SK-N-SH (cell line): ENCODE results near the gene RNF113B.

ENCODE experiments used
- CTCF ChIP-seq: fragments of 200-600 bp; sonication (generic); IDR thresholded peaks from 2 replicates; pipeline ENCODE4 v1.6.1; 2017; ENCODE audit warnings: antibody characterized with exemption, mild to moderate bottlenecking, moderate library complexity
- EP300 ChIP-seq, 2 experiments: IDR thresholded peaks; 2 replicates each; pipeline versions ENCODE4 v1.4.0 to v1.6.1; 2012; ENCODE audit warnings: borderline replicate concordance in 1 of 2, low read depth in 1 of 2, low read length in 1 of 2
- USF1 ChIP-seq: IDR thresholded peaks from 2 replicates; pipeline ENCODE4 v1.4.0; 2012; ENCODE audit warnings: low read depth, borderline replicate concordance
- TF ChIP-seq, protein P1 (sequence below): IDR thresholded peaks from 2 replicates; pipeline ENCODE4 v1.6.1; 2012; ENCODE audit warnings: mild to moderate bottlenecking, low read depth, low read length, moderate library complexity

DNA sequence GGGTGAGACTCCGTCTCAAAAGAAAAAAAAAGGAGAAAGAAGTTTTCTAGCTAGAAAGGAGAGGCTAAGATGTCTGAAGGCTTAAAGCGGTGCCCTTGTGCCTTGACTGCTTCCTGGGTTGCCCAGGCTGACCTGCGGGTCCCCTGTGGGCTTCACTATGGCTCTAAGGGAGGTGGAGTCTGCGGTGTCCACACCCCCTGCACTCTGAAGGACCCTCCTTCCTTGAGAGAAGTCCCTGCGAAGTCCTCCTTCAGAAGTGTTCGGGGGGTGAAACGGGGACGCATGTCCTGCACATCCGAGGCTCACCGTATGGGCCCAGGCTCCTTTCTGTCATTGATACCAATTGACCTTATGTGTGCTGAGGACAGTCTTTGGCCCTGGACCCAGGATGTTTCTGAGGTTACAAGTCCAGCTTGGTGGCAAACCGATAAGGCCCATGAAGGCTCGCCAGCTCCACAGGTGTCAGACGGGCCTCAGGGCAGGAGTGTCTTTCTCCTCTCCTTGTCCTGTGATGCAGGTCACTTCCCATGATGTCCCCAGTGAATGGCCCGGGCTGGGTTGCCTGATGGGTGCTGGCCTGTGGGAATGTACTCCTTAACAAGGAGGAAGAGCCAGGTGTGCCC lies 11.6 kb upstream of the RNF113B start:
- TF ChIP-seq CTCF (no peak), EP300 (IDR thresholded peaks at IDR 0.05; ENCODE audit: borderline replicate concordance in 1 of 2, low read depth in 1 of 2, low read length in 1 of 2) (no peak), USF1 (no peak)
- TF ChIP-seq, protein P1, sequence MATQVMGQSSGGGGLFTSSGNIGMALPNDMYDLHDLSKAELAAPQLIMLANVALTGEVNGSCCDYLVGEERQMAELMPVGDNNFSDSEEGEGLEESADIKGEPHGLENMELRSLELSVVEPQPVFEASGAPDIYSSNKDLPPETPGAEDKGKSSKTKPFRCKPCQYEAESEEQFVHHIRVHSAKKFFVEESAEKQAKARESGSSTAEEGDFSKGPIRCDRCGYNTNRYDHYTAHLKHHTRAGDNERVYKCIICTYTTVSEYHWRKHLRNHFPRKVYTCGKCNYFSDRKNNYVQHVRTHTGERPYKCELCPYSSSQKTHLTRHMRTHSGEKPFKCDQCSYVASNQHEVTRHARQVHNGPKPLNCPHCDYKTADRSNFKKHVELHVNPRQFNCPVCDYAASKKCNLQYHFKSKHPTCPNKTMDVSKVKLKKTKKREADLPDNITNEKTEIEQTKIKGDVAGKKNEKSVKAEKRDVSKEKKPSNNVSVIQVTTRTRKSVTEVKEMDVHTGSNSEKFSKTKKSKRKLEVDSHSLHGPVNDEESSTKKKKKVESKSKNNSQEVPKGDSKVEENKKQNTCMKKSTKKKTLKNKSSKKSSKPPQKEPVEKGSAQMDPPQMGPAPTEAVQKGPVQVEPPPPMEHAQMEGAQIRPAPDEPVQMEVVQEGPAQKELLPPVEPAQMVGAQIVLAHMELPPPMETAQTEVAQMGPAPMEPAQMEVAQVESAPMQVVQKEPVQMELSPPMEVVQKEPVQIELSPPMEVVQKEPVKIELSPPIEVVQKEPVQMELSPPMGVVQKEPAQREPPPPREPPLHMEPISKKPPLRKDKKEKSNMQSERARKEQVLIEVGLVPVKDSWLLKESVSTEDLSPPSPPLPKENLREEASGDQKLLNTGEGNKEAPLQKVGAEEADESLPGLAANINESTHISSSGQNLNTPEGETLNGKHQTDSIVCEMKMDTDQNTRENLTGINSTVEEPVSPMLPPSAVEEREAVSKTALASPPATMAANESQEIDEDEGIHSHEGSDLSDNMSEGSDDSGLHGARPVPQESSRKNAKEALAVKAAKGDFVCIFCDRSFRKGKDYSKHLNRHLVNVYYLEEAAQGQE = no peak
